Activated CD4-positive, alpha-beta T cell treated with anti-CD3 and anti-CD28 coated beads, Interleukin-2, amount 50 U/mL, for 4 hours (primary cell): ENCODE data around the gene WNT10A.
"Not testable (repeated sequence)": the region's sequence is repeated elsewhere in the genome, so short reads cannot be mapped to it uniquely, and the experiment has no call there.

Experiments
- DNase-seq, 2 experiments: peaks; one replicate each; pipeline ENCODE4 v3.0.0-alpha.2; 2020

The WNT10A gene

DNA sequence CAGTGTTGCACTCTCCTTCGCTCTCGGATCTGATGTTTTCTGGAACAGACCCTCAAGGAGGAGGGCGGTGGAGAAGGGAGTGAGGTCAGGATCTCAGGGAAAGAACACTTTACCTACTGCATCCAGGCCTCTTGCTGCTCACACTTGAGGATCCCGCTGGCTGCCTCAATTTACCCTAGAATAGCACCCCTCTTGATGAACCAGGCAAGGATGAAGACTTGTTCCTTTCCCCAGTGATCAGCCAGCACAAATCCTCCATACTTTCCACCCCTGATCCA, 14.2 kb downstream of the WNT10A start:
- DNase-seq: no peak

DNA sequence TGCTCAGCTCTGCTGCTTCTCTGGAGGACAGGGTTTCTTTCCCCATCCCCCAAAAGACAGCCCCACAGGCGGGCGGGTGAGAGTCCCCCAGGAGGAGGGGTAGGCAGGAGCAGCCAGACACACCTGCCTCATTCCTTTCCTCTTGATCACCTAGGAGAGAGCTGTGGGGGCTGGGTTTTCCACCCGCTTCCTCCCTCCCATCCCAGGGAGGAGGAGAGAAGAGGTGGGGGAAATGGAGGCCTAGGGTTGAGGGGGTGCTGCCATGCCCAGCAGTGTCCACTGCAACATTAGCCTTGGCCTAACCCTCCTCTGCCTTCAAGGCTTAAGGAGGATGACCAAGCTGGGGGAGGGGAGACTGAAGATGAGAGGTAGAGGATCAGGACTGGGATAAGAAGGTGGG, 14.7 kb downstream of the WNT10A start:
- no peak for DNase-seq

DNA sequence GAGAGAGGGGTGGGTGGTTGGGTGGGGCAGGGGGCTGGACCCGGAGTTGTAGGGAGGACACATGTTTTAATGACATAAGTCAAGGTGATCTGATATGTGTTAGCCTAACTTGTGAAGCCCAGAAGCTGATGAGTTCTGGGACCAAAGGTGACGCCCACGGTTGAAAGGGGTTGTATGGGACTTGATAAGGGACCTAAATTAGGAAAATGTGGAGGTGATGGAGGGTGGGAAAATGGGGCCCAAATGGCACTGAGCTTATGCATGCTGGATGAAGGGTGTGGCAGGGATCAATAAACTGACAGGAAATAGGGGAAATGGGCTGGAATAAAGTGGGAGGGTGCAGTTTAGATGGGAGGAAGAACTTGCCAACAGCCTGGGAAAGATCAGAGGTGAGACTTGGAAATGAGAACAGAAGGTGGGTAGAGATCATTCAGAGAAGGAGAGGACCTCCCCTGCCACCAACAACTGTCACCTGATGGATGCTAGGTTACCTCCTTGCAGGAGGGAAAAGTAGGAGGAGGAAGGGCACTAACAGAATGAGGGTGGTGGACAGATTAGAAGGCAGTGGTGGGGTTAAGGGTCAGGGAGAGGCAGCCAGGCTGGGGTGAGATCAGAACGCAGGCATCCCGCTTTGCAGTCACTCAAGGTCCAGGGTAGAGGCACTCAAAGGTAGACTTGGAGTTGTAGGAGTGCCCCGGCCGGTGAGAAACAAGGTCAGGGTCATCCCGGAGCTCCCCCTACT, 15.3 kb downstream of the WNT10A start:
- no peak for DNase-seq

DNA sequence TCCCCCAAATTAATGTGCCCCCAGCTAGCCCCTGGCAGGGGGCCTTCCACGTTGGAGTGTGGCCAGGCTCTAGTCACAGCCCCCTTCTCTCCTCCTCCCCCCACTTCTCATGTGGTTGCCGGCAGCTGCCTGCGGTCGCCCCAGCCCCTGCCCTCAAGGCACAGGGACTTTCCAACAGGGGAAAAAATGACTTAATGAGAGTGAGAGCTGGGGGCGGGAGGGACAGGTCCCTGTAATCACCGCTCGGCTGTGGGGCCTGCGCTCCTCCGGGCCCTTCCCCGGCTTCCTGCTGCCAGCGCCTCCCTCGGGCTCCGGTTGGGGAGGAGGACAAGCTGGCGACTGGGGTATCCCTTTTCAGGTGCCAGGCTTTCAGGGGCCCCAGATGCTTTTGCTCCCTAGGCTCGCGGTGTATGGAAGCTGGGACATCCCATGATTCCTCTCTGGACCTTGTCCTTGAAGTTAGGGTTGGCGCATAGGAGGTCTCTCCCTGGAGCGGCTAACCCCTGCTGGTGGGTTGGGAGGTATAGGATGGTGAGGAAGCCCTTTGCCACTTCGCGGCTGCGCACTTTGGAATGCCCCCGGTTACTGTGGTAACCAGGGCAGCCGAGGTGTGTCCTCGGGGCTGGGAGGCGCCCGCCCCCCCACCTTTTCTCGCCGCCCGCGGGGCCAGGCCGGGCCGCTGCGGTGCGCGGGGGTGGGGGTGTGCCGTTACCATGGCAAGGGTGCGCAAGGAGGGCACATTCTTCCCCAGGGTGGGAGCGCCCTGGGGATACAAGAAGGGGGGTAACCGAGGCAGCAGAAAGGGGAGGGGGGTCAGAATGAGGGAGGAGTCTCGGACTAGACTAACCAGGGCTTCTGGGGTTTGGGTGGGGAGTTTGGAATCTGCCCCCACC, 16.1 kb downstream of the WNT10A start:
- peak; percentile 78 to 86 for DNase-seq

DNA sequence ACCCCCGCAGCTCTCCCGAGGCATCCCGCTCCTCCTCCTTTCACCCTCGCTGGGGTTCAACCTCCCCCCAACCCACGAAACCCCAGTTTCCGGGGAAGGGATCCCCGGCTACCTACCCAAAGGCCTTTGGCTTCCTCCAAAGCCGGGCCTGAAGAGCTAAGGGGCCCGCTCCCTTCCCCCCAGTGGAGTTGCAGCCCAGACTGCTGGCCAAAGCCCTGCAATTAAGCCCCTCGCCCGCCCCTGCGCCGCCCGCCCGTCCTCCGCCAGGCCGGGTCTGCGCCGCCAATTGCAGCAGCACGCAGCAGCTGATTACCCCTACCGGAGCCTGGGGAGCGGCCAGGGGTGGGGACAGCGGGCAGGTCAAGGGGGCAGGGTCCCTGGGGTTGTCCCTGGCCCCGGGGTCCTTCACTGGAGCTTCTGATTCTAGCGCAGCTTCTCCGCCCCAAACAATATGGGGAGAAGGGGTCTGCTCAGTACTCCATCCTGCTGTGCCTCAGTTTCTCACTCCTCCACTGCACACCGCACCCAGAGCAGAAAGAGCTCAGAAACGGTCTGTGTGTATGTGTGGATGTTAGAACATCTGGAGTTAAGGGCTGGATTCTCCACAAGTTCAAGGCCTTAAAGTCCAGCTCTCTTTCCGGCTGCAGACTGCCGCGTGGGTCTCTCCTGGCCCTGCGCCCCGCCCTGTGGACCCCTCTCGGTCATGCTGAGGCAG, 16.9 kb downstream of the WNT10A start:
- no peak for DNase-seq

DNA sequence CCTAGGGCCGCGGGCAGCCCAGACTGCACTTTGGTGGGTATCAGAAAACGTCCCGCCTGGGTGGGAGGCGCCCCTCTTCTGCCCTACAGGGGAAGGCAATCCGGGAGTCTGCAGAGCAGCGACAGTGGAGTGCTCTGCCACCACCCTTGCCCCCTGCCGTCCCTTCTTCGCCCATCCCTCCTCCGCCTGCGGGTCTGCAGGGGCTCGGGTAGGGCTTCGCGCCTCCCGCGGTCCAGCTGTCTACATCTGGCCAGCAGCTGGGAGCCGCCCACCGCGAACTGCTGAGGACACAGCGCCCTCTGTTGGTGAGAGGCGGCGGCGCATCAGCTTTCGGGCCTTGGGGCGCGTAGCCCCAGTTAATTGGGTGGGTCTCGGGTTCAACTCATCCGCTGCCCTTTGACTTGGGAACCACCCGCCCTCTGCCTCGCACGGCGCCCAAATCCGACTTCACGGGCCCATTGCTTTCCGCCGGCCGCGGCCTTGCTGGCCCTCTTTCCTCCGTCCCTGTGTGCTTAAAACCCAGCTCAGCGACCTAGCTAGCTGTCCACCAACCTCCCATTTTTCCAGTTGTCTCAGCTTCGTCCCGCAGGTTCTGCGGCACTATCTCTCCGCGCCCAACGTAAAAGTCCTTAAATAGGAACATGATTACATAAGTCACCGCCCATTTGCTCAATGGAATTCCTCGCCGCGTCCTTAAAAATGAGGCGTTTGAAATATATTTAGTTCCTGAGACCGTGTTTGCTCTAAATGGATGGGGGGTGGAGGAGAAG, 17.6 kb downstream of the WNT10A start:
- DNase-seq: peak; percentile 74 to 78

DNA sequence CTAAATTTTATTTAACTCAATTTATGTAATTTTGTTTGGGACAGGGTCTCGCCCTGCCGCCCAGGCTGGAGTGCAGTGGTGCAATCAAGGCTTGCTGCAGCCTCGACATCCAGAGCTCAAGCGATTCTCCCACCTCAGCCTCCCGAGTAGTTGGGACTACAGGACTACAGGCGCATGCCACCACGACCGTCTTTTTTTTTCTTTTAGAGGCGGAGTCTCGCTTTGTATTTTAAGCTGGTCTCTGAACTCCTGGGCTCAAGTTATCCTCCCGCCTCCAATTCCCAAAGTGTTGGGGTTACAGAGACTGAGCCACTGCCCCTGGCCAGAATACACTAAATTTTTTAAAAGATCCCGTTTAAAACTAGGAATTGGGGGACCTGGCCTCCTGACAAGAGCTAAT, 18.5 kb downstream of the WNT10A start:
- DNase-seq: no peak

DNA sequence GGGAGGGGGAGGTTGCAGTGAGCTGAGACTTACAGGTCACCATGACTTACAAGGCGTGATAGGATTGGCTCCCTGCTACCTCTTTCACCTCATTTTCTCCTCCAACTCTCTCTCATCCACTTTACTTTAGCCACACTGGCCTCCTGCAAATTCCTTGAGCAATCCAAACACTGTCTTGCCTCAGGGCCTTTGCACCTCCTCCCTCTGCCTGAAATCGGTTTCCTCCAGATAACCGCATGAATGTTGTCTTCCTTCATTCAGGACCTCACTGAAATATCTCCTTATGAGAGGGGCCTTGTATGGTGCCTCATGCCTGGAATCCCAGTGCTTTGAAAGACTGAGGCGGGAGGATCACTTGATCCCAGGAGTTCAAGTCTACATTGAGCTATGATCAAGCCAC, 21.8 kb downstream of the WNT10A start:
- no peak for DNase-seq

DNA sequence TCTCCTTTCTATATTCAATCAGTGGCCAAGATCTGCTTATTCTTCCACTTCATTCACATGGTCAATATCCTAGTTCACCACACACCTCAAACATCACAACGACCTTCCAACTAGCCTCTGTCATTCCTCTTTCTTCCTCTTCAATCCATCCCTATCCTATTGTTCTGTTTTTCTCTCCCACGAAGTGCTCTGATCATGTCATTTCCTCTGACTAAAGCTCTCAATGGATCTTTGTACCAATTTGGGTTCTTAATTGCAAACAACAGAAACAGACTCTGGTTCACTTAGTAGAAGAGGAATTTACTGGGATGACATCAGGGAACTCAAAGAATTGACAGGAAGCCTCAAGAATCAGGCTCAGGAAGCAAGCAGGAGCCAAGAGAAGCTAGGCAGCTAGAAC, 23.5 kb downstream of the WNT10A start:
- DNase-seq: no peak

DNA sequence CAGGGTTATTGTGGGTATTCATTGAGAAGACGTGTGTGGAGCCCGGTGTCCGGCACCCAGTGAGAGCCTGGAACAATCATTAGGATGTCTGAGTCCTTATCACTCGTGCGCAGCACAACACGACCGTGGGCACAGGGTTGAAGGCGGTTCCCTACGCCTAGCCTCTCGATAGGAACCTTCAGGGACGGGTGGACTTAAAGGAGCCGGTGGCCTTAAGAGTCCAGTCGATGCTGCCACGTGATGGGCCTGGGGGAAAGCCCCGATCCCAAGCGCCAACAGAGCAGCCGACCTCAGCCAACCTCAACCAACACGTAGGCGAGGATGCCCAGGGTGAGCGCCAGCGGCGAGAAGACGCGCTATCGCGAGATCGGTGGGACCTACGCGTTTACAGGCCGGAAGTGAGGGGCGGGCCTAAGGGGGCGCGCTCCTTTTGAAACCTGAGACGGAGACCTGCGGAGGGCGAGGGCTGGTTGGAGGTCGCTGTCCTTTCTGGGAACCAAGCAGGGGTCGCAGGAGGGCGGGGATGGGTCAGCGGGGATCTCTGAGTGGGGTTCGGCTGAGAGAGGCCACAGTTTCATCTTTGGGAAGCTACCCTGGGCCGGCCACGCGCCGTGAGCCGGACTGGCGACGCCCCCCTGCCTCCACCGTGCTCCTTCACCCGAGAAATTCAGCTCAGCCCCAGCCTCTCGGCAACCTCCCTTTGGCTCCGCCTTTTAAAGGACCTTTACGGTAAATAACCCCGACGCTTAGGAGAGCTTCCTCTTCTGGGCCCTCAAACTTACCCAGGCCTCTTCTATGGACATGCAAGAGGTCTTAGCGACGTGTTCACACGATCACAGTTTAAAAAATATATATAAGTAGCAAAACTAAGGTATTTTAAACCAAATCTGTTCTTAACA, 28.3 kb downstream of the WNT10A start:
- DNase-seq: peak; percentile 86

DNA sequence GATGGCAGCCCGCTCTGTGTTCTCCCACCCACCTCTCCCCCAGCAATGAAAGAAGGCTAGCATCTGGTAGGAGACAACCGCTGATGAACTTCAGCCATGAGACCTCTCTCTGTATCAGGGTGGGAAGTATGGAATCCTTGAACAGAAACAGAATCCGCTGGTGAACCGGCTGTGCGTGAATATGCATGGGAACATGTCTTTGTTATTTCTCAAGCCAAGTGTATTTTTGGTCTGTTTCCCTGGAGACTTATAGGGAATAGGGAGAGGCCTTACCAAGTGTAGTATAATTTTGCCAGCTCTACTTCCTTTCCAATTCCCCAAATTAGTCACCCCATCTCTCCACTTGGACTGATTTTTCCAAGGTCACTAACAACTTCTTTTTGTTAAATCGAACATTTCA, 30.1 kb downstream of the WNT10A start:
- no peak for DNase-seq

DNA sequence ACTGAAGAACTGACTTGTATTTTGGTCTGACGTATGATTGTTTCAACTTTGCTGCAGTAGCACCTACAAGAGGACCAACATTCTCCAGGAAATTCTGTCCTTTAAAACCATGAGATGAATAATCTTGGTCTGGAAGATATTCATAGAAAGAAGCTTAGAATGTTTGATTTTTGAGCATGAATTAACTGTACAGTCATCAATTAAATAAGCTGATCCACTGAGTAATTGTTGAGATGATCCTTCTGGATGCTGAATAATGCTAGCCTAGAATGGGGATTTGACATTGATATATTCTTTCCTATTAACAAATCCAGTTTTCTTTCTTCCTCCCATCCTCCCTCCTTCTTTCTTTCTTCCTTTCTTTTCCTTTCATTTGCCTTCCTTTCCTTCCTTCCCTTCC, 39.9 kb downstream of the WNT10A start:
- DNase-seq: no peak

DNA sequence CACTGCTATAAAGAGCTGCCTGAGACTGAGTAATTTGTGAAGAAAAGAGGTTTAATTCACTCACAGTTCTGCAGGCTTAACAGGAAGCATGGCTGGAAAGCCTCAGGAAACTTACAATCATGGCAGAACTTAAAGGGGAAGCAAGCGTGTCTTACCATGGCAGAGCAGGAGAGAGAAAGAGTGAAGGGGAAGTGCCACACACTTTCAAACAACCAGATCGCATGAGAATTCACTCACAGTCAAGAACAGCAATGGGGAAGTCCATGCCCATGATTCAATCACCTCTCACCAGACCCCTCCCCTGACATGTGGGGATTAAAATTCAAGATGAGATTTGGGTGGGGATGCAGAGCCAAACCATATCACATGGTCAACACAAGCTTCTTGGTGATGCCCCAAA, 44.1 kb downstream of the WNT10A start:
- DNase-seq: no peak

DNA sequence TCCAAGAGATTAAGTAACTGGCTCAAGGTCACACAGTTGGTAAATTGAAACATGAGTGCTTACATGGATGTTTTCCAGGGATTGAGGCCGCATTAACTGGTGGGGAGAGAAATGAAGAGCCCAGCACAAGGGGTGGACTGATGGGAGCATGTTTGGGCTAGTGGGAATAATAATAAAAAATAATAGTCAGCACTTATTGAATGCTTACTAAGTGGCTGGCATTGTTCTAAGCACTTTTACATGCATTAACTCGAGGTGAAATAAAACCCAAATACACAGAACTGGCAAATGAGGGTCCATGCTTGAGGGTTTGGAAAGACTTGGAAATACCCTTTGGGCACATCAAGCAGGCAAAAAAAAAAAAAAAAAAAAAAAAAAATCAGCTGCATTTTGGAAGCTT, 44.8 kb downstream of the WNT10A start:
- DNase-seq: no peak

DNA sequence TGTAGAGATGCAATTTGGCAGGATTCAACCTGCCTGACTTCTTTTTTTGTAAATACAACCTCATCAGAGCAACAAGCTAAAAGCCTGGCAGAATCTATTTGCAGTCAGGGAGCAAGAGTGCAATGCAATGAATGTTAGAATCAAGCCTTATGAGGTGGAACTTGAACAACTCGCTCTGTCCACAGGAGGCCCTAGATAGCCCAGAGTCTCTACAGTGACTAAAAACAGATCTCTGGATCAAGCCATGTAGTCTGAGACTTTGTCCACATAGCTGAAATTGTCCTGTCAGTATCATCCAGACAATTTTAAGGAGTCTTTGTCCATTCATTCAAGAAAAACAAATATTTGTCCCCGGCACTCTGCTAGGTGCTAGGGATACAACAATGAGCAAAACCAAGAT, 46.8 kb downstream of the WNT10A start:
- DNase-seq: no peak

DNA sequence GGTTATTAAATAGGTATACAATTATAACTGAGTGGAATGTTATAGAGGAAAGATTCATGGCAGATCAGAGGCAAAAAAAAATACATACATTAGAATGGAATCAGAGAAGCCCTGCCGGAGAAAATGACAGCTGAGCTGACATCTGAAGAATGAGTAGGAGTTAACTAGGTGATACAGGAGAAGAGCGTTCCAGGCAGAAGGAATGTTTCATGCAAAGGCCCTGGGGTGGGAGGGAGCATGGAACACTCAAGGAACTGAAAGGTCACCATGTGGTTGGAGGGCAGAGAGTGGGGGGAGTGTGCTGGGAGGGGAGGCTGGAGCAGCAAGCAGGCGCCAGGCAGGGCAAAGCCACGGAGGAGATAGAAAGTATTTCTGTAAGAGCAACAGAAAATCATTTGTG, 47.2 kb downstream of the WNT10A start:
- no peak for DNase-seq

DNA sequence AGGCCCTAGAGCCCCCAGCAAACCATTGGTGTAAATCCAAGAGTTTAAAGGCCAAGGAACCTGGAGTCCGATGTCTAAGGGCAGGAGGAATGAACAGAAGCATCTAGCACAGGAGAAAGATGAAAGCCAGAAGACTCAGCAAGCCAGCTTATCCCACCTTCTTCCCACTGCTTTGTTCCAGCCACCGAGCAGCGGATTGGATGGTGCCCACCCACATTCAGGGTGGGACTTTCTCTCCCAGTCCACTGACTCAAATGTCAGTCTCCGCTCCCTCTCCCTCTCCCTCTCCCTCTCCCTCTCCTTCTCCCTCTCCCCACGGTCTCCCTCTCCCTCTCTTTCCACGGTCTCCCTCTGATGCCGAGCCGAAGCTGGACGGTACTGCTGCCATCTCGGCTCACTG, 49.8 kb downstream of the WNT10A start:
- DNase-seq: not testable (repeated sequence)

DNA sequence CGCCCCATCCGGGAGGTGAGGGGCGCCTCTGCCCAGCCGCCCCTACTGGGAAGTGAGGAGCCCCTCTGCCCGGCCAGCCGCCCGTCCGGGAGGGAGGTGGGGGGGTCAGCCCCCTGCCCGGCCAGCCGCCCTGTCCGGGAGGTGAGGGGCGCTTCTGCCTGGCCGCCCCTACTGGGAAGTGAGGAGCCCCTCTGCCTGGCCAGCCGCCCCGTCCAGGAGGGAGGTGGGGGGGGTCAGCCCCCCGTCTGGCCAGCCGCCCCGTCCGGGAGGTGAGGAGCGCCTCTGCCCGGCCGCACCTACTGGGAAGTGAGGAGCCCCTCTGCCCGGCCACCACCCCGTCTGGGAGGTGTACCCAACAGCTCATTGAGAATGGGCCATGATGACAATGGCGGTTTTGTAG, 51.1 kb downstream of the WNT10A start:
- DNase-seq: not testable (repeated sequence)
